Measurements from ENCODE around the gene VAPA. TPM values are rescaled to one million over a fixed set of nuclear protein-coding genes. Genes with fewer than 3 reads are reported as not detected.

The VAPA gene
- total and polyA plus RNA-seq, 12 donors: 33.2 to 269 (median 219) TPM

DNA sequence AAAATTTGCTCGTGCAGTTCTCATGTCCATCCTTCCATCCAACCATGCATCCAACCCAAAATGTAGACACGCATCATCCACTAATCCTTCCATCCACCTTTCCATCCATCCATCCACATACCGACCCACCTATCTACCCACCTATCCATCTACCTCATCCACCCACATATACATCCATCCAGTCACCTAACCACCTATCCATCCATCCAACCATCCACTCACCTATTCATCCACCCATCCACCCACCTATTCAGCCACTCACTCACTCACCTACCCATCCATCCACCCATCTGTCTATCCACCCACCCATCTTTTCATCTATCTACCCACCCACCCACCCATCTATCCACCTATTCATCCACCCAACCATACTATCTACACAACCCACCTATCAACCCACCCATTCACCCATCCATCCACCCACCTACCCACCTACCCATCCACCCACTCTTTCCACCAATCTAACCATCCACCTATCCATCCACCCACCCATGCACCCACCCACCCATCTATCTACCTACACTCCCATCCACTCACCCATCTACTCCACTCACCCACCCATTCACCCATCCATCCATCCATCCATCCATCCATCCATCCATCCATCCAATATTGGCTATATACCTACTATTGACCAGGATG is 94.3 kb downstream of the VAPA start:
- peaks cover 5 to 39% (median 18%) of the 10 kb centered on the region in 9 donors for H3K4me1 ChIP-seq
- H3K4me3 ChIP-seq: no peak overlapping the region
- H3K27ac ChIP-seq: no peak overlapping the region
- TF ChIP-seq, protein P1, sequence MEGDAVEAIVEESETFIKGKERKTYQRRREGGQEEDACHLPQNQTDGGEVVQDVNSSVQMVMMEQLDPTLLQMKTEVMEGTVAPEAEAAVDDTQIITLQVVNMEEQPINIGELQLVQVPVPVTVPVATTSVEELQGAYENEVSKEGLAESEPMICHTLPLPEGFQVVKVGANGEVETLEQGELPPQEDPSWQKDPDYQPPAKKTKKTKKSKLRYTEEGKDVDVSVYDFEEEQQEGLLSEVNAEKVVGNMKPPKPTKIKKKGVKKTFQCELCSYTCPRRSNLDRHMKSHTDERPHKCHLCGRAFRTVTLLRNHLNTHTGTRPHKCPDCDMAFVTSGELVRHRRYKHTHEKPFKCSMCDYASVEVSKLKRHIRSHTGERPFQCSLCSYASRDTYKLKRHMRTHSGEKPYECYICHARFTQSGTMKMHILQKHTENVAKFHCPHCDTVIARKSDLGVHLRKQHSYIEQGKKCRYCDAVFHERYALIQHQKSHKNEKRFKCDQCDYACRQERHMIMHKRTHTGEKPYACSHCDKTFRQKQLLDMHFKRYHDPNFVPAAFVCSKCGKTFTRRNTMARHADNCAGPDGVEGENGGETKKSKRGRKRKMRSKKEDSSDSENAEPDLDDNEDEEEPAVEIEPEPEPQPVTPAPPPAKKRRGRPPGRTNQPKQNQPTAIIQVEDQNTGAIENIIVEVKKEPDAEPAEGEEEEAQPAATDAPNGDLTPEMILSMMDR (IDR thresholded peaks at IDR 0.05): no peak
- no peaks in the 10 kb centered on the region for H3K36me3 ChIP-seq
- ATAC-seq: no peak
- H3K27me3 ChIP-seq: no peaks in the 10 kb centered on the region
- WGBS, 2 donors: 94 to 97% methylated on average over 3 of the region's 3 CpGs
- no peaks in the 10 kb centered on the region for H3K9me3 ChIP-seq
- no peak for DNase-seq
- intact Hi-C loops (cut with DNase I): loop anchor here in 3 of 10 donors (10.0 kb wide), 1 partner anchor 507 kb away; no protein-coding TSS in a partner anchor

Other genes with a start within 250 kb of the VAPA start
- 10 to 100 TPM; 12.7 to 47.8 (median 17.0) TPM for gene RAB31, start 205.7 kb upstream of the VAPA start, total RNA-seq
- 1 to 10 TPM; 4.5 to 9.3 TPM for gene RAB31, start 205.7 kb upstream of the VAPA start, polyA plus RNA-seq
- under 1 TPM in 1 of 10 donors, not detected in 9; 0.22 TPM for gene TXNDC2, start 28.0 kb upstream of the VAPA start, total RNA-seq
- under 1 TPM in 1 of 2 donors, not detected in 1; 0.04 TPM for gene TXNDC2, start 28.0 kb upstream of the VAPA start, polyA plus RNA-seq